Activated T-cell treated with anti-CD3 and anti-CD28 coated beads, Interleukin-2, amount 50 U/mL, for 4 hours (primary cell): Measurements from ENCODE around the gene UGGT2. TPM values are rescaled to one million over a fixed set of nuclear protein-coding genes. Genes with fewer than 3 reads are reported as not detected.

Experiments
- ATAC-seq, 2 donors: fragments of 200-7000 bp; cut with Tn5 transposase; one replicate each; pipeline ENCODE4 v1.10.0; 2021
- DNase-seq: peaks from one replicate; pipeline ENCODE4 v3.0.0-alpha.2; 2020
- H3K27me3 Mint-ChIP-seq: one replicate; pipeline ENCODE4 v1.8.0; 2021; ENCODE audit warnings: low read depth, mixed read lengths
- H3K36me3 Mint-ChIP-seq: one replicate; pipeline ENCODE4 v1.8.0; 2022; ENCODE audit warnings: mixed read lengths; ENCODE audit not compliant: insufficient read depth
- H3K4me1 Mint-ChIP-seq: one replicate; pipeline ENCODE4 v1.8.0; 2021; ENCODE audit warnings: low read depth, mixed read lengths
- H3K4me3 Mint-ChIP-seq: one replicate; pipeline ENCODE4 v1.8.0; 2021; ENCODE audit warnings: mild to moderate bottlenecking, moderate library complexity, mixed read lengths
- H3K9me3 Mint-ChIP-seq: one replicate; pipeline ENCODE4 v1.8.0; 2021; ENCODE audit warnings: mixed read lengths
- total RNA-seq, 3 donors: library from RNA; stranded (reverse); gene quantifications; one replicate each; pipeline ENCODE4 v1.2.1, GENCODE V29; 2021

The UGGT2 gene
- total RNA-seq, 3 donors from 2014 or later: 0.08 to 0.46 (median 0.08) TPM

DNA sequence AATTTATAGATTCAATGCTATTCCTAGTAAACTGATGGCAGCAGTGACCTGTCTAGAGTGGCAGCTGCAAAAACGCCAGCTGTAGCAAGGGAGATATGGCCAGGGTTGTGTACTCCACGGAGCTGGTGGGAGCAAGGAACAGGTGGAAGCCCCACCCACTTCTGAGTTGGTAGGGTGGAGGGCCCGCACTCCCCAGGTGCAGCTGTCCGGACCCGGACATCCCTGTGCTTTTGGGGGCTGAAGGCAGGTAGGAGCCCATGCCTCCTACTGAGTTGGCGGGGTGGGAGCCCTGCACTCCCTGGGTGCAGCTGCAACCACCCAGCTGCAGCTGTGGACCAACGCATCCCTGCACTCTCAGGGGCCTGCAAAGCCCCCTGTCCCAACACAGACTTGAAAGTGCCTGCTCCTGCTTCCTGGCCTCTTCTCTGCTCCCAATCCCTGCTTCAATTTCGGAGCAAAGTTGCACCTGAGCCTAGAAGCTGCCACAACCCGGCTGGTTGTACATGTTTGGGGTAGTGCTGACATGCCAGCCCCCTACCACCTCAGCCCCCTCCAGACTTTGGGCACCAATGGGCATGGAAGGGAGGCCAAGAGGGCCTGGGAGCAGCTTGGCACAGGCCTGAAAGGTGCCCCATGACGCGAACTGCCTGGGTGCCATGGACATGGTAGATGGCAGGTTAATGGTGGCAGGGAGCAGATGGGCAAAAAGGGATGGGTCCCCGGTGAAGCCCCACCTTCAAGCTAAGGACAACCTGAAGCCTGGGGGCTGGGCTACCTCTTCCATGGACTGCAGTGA lies 19.8 kb downstream of the UGGT2 start:
- no peaks in the 10 kb centered on the region for H3K9me3 Mint-ChIP-seq
- no peak overlapping the region for H3K4me3 Mint-ChIP-seq
- H3K36me3 Mint-ChIP-seq: no peaks in the 10 kb centered on the region
- H3K4me1 Mint-ChIP-seq: no peaks in the 10 kb centered on the region
- no peaks in the 10 kb centered on the region for H3K27me3 Mint-ChIP-seq
- DNase-seq (no peak), ATAC-seq (peak in 1 of 2 donors; percentile 27)

- Mint-ChIP-seq H3K4me3 (no peak overlapping the region), H3K36me3 (no peaks in the 10 kb centered on the region), H3K27me3 (no peaks in the 10 kb centered on the region), H3K9me3 (no peaks in the 10 kb centered on the region), H3K4me1 (no peaks in the 10 kb centered on the region)
- no peak for DNase-seq
- no peak for ATAC-seq
These were observed 20.5 kb downstream of the UGGT2 start for GRCh38 chr13:96032717-96033116.

DNA sequence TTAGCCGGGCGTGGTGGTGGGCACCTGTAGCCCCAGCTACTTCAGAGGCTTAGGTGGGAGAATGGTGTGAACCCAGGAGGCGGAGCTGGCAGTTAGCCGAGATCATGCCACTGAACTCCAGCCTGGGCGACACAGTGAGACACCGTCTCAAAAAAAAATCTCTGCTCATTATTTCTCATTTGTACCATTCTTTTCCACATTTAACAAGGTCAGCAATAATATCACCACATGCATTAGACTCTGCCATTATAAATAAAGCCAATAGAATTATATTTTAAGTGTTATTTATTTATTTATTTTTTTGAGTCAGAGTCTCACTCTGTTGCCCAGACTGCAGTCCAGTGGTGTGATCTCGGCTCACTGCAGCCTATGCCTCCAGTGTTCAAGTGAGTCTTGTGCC lies 24.2 kb downstream of the UGGT2 start:
- H3K27me3 Mint-ChIP-seq: no peaks in the 10 kb centered on the region
- no peak for DNase-seq
- ATAC-seq: no peak

GRCh38 chr13:96027496-96027895 lies 25.7 kb downstream of the UGGT2 start:
- H3K9me3 Mint-ChIP-seq: no peaks in the 10 kb centered on the region
- H3K4me3 Mint-ChIP-seq: no peak overlapping the region
- ATAC-seq (no peak), DNase-seq (no peak)
- H3K4me1 Mint-ChIP-seq: no peaks in the 10 kb centered on the region
- no peaks in the 10 kb centered on the region for H3K27me3 Mint-ChIP-seq
- no peaks in the 10 kb centered on the region for H3K36me3 Mint-ChIP-seq

More for the DNA sequence above, 24.2 kb downstream of the UGGT2 start:
- no peaks in the 10 kb centered on the region for H3K36me3 Mint-ChIP-seq
- no peaks in the 10 kb centered on the region for H3K4me1 Mint-ChIP-seq
- H3K4me3 Mint-ChIP-seq: no peak overlapping the region
- H3K9me3 Mint-ChIP-seq: no peaks in the 10 kb centered on the region

DNA sequence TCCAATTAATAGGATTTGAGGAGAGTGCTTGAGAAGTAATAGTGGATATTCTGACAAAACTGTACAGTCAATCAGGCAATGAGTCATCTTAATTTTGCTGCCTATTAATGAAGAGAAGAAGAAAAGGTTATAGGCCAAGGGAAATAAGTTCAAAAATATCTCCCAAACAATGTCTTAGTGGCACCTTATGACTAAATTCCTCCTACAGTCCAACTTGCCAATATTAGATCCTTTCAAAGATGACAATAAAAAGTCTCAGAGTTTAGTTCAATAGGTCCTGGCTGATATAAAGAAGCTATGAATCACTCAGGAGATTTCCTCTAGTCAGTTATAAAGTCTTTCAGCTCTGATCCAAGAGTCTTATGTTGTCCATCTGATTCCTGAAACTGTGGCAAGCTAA lies 27.9 kb downstream of the UGGT2 start:
- Mint-ChIP-seq H3K27me3 (no peaks in the 10 kb centered on the region), H3K4me1 (no peaks in the 10 kb centered on the region), H3K4me3 (no peak overlapping the region), H3K36me3 (no peaks in the 10 kb centered on the region), H3K9me3 (no peaks in the 10 kb centered on the region)
- DNase-seq: no peak
- ATAC-seq: no peak

- H3K4me1 Mint-ChIP-seq: no peaks in the 10 kb centered on the region
- no peak overlapping the region for H3K4me3 Mint-ChIP-seq
- ATAC-seq: no peak
- H3K27me3 Mint-ChIP-seq: no peaks in the 10 kb centered on the region
- peaks cover 5% of the 10 kb centered on the region for H3K9me3 Mint-ChIP-seq
- no peak for DNase-seq
- no peaks in the 10 kb centered on the region for H3K36me3 Mint-ChIP-seq
These were observed 32.3 kb downstream of the UGGT2 start for GRCh38 chr13:96020931-96021330.

DNA sequence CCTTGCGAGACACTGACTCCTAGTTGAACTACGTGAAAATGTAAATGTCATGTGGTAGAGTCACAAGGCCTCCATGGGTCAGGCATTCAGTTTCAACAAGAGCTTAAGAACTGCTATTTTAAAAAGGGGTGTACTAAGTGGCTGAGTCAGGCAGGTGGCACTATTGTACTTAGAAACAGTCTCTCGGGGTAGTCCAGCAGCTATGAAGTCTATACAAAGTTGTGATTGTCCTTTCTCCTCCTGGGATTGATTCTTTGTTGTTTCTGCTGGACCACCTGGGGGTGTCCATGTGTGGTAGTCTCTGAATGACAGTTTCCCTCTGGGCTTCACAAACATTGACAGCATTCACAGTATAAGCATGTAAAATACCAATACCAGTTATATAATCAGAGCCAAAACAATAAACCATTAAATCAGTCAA lies 33.0 kb downstream of the UGGT2 start:
- no peak for DNase-seq
- H3K4me1 Mint-ChIP-seq: no peaks in the 10 kb centered on the region
- no peaks in the 10 kb centered on the region for H3K27me3 Mint-ChIP-seq
- H3K36me3 Mint-ChIP-seq: no peaks in the 10 kb centered on the region
- no peak overlapping the region for H3K4me3 Mint-ChIP-seq
- ATAC-seq: no peak
- H3K9me3 Mint-ChIP-seq: peaks cover 7% of the 10 kb centered on the region

GRCh38 chr13:96018135-96018534 lies 35.1 kb downstream of the UGGT2 start:
- Mint-ChIP-seq H3K27me3 (no peaks in the 10 kb centered on the region), H3K36me3 (no peaks in the 10 kb centered on the region), H3K9me3 (peaks cover 7% of the 10 kb centered on the region), H3K4me1 (no peaks in the 10 kb centered on the region), H3K4me3 (no peak overlapping the region)
- DNase-seq (no peak), ATAC-seq (no peak)

GRCh38 chr13:96011291-96011872 lies 41.8 kb downstream of the UGGT2 start:
- Mint-ChIP-seq H3K4me3 (no peak overlapping the region), H3K9me3 (peaks cover 11% of the 10 kb centered on the region), H3K27me3 (no peaks in the 10 kb centered on the region), H3K4me1 (no peaks in the 10 kb centered on the region), H3K36me3 (no peaks in the 10 kb centered on the region)
- DNase-seq (no peak), ATAC-seq (no peak)

- no peaks in the 10 kb centered on the region for H3K27me3 Mint-ChIP-seq
- no peaks in the 10 kb centered on the region for H3K4me1 Mint-ChIP-seq
- DNase-seq (no peak), ATAC-seq (no peak)
- H3K9me3 Mint-ChIP-seq: peaks cover 8% of the 10 kb centered on the region
- H3K4me3 Mint-ChIP-seq: no peak overlapping the region
- no peaks in the 10 kb centered on the region for H3K36me3 Mint-ChIP-seq
These were observed 49.9 kb downstream of the UGGT2 start for GRCh38 chr13:96003304-96003703.

GRCh38 chr13:96002322-96003131 lies 50.7 kb downstream of the UGGT2 start:
- H3K36me3 Mint-ChIP-seq: no peaks in the 10 kb centered on the region
- no peaks in the 10 kb centered on the region for H3K4me1 Mint-ChIP-seq
- H3K27me3 Mint-ChIP-seq: no peaks in the 10 kb centered on the region
- DNase-seq: no peak
- peaks cover 8% of the 10 kb centered on the region for H3K9me3 Mint-ChIP-seq
- no peak overlapping the region for H3K4me3 Mint-ChIP-seq
- no peak for ATAC-seq

- Mint-ChIP-seq H3K9me3 (no peaks in the 10 kb centered on the region), H3K4me3 (no peak overlapping the region), H3K27me3 (no peaks in the 10 kb centered on the region), H3K4me1 (no peaks in the 10 kb centered on the region), H3K36me3 (no peaks in the 10 kb centered on the region)
- ATAC-seq (no peak), DNase-seq (no peak)
These were observed 53.1 kb downstream of the UGGT2 start for GRCh38 chr13:96000069-96000468.

- Mint-ChIP-seq H3K4me3 (no peak overlapping the region), H3K27me3 (no peaks in the 10 kb centered on the region), H3K9me3 (no peaks in the 10 kb centered on the region), H3K36me3 (no peaks in the 10 kb centered on the region), H3K4me1 (no peaks in the 10 kb centered on the region)
- ATAC-seq: no peak
- no peak for DNase-seq
These were observed 65.4 kb downstream of the UGGT2 start for GRCh38 chr13:95987841-95988240.

- ATAC-seq (no peak), DNase-seq (no peak)
- Mint-ChIP-seq H3K27me3 (no peaks in the 10 kb centered on the region), H3K4me1 (no peaks in the 10 kb centered on the region), H3K4me3 (no peak overlapping the region), H3K36me3 (no peaks in the 10 kb centered on the region), H3K9me3 (peaks cover 4% of the 10 kb centered on the region)
These were observed 71.1 kb downstream of the UGGT2 start for GRCh38 chr13:95982144-95982543.
